GM12878 (cell line): ENCODE measurements around the gene ARL4C. TPM values are rescaled to one million over a fixed set of nuclear protein-coding genes. Genes with fewer than 3 reads are reported as not detected.
A peak's percentile ranks its signal among the peaks of the same experiment; 100 is the strongest.

Source experiments
- ATAC-seq: fragments of 200-7000 bp; cut with Tn5 transposase; 3 replicates; pipeline ENCODE4 v1.9.1; 2020; ENCODE audit warnings: mild to moderate bottlenecking, moderate library complexity
- BruUV-seq: library from RNA; stranded (reverse); fragments of 400-500 nt; replicated peaks from 2 replicates; lab custom pipeline; 2021; lab: Mats Ljungman, UMichigan
- CTCF ChIA-PET: fragments of 300-600 bp; sonication (Branson Sonifier 250); formaldehyde crosslinking; extraction: SDS; loops from one replicate; lab custom pipeline; 2021; ENCODE audit warnings: inconsistent platforms; lab: Yijun Ruan, JAX
- POLR2A ChIA-PET: fragments of 350-600 bp; formaldehyde crosslinking; extraction: SDS; loops from one replicate; lab custom pipeline; 2021; ENCODE audit warnings: inconsistent platforms; lab: Charles Lee
- RAD21 ChIA-PET: fragments of 300-600 bp; sonication (Branson Sonifier 250); formaldehyde crosslinking; loops from one replicate; lab custom pipeline; 2023; ENCODE audit warnings: antibody characterized with exemption; ENCODE audit not compliant: unreplicated experiment; lab: Charles Lee
- SMC1A ChIA-PET: fragments of 300-600 bp; sonication (Branson Sonifier 250); formaldehyde crosslinking; loops from one replicate; lab custom pipeline; 2023; ENCODE audit not compliant: unreplicated experiment, uncharacterized antibody; lab: Charles Lee
- DNase-seq: peaks from one replicate; pipeline ENCODE4 v3.0.0-alpha.2; 2011; ENCODE audit warnings: low read depth, low spot score
- FAIRE-seq: peaks from 3 replicates; lab custom pipeline; 2011; peaks lifted over from hg19 to GRCh38; lab: Jason Lieb, UNC
- H2AFZ ChIP-seq: 2 replicates; pipeline ENCODE4 v1.6.0; 2011; ENCODE audit warnings: low read depth, low read length, control low read depth; ENCODE audit not compliant: control insufficient read depth
- H3K27ac ChIP-seq: 2 replicates; pipeline ENCODE4 v1.5.1; 2011; ENCODE audit warnings: control low read depth; ENCODE audit not compliant: control insufficient read depth, insufficient read depth
- H3K27me3 ChIP-seq, 2 experiments: replicated peaks in 1 of 2; 2 replicates each; pipeline versions ENCODE4 v1.6.0 to v1.6.1; 2011; ENCODE audit warnings: low read length in 1 of 2; ENCODE audit not compliant: control insufficient read depth in 2 of 2, insufficient read depth in 2 of 2
- H3K36me3 ChIP-seq, 2 experiments: 2 replicates each; pipeline ENCODE4 v1.5.1; 2011; ENCODE audit warnings: low read length in 1 of 2; ENCODE audit not compliant: control insufficient read depth in 2 of 2, insufficient read depth in 2 of 2
- H3K4me1 ChIP-seq: 2 replicates; pipeline ENCODE4 v1.6.1; 2011; ENCODE audit warnings: mild to moderate bottlenecking, low read length, moderate library complexity, mixed read lengths; ENCODE audit not compliant: control insufficient read depth, insufficient read depth
- H3K4me2 ChIP-seq: 2 replicates; pipeline ENCODE4 v1.6.0; 2011; ENCODE audit warnings: control low read depth; ENCODE audit not compliant: control insufficient read depth, insufficient read depth
- H3K4me3 ChIP-seq: fragments of 200-600 bp; sonication (generic); 2 replicates; pipeline ENCODE4 v1.5.1; 2016
- H3K79me2 ChIP-seq: 2 replicates; pipeline ENCODE4 v1.6.0; 2011; ENCODE audit warnings: low read length; ENCODE audit not compliant: control insufficient read depth, insufficient read depth
- H3K9ac ChIP-seq: 2 replicates; pipeline ENCODE4 v1.8.0; 2011; ENCODE audit warnings: low read length, control low read depth, mixed read lengths; ENCODE audit not compliant: control insufficient read depth, insufficient read depth
- H3K9me3 ChIP-seq: replicated peaks from 3 replicates; pipeline ENCODE4 v1.5.1; 2011; ENCODE audit warnings: mild to moderate bottlenecking, low read length; ENCODE audit not compliant: control insufficient read depth, insufficient read depth
- H4K20me1 ChIP-seq: 2 replicates; pipeline ENCODE4 v1.6.0; 2011; ENCODE audit not compliant: control insufficient read depth, insufficient read depth
- DPF2 ChIP-seq: fragments of 450-650 bp; IDR thresholded peaks from 2 replicates; pipeline ENCODE4 v1.6.1; 2017; ENCODE audit warnings: mild to moderate bottlenecking
- JUND ChIP-seq: IDR thresholded peaks from 2 replicates; pipeline ENCODE4 v1.6.1; 2012; ENCODE audit warnings: low read depth, mild to moderate bottlenecking, low read length, improper control_type of control experiment, moderate library complexity
- POU2F2 ChIP-seq: IDR thresholded peaks from 3 replicates; pipeline ENCODE4 v1.6.1; 2011; ENCODE audit warnings: low read depth, mild to moderate bottlenecking, low read length, borderline replicate concordance
- RELB ChIP-seq: fragments of 450-650 bp; IDR thresholded peaks from 2 replicates; pipeline ENCODE4 v1.6.1; 2017; ENCODE audit warnings: low read depth, mild to moderate bottlenecking, moderate library complexity
- REST ChIP-seq: IDR thresholded peaks from 2 replicates; pipeline ENCODE4 v1.6.1; 2012; ENCODE audit warnings: mild to moderate bottlenecking, low read depth, low read length
- SMAD1 ChIP-seq: fragments of 450-650 bp; IDR thresholded peaks from 2 replicates; pipeline ENCODE4 v1.6.1; 2018; ENCODE audit warnings: mild to moderate bottlenecking, low read depth; ENCODE audit not compliant: partially characterized antibody
- SP1 ChIP-seq: IDR thresholded peaks from one replicate; pipeline ENCODE4 v1.6.1; 2011; ENCODE audit warnings: low read depth, low read length
- SPI1 ChIP-seq: IDR thresholded peaks from 2 replicates; pipeline ENCODE4 v1.6.1; 2011; ENCODE audit warnings: low read depth, mild to moderate bottlenecking, low read length, moderate library complexity, borderline replicate concordance; ENCODE audit not compliant: insufficient read depth
- ZBTB11 ChIP-seq: fragments of 450-650 bp; formaldehyde crosslinking; IDR thresholded peaks from 2 replicates; pipeline ENCODE4 v1.5.0; 2022; ENCODE audit warnings: mild to moderate bottlenecking, missing genetic modification characterization
- ZNF274 ChIP-seq: IDR thresholded peaks from one replicate; pipeline ENCODE4 v1.8.0; 2011; ENCODE audit not compliant: insufficient read length, insufficient read depth
- WGBS: methylation state at CpG from one replicate; pipeline ENCODE4 v1.1.6; 2016; ENCODE audit warnings: low lambda C conversion rate; ENCODE audit not compliant: insufficient replicate concordance, insufficient coverage; ENCODE audit errors: missing lambda C conversion rate; 5-methylcytosine and 5-hydroxymethylcytosine counted together
- in situ Hi-C: fragments of 300-500 bp; cut with MboI; formaldehyde crosslinking; loops from 9 replicates; pipeline ENCODE4 v1.14.3; 2018; ENCODE audit warnings: mixed read lengths
- intact Hi-C: fragments of 100-400 bp; cut with micrococcal nuclease; formaldehyde crosslinking; loops from one replicate; pipeline ENCODE4 v1.14.2; 2022; ENCODE audit not compliant: unreplicated experiment
- polyA plus RNA-seq, 11 experiments: library from polyadenylated mRNA; depleted of rRNA in 4 of 11; unstranded in 6 of 11; stranded (reverse) in 5 of 11; fragments of >200 nt; fragmentation: Nextera tagmentation in 4 of 11; fragmentation: Illumina TruSeq in 1 of 11; extraction: Ambion mirVana in 4 of 11; extraction: Trizol in 1 of 11; gene quantifications; 1 replicate in 1 of 11; 2 replicates in 10 of 11; pipeline versions ENCODE4 v1.2.1 to v1.2.3, GENCODE V29; 2011 to 2016; ENCODE audit warnings: inconsistent platforms in 2 of 11, missing spikeins in 2 of 11, low read depth in 1 of 11
- total RNA-seq, 4 experiments: library from RNA; depleted of rRNA in 3 of 4; stranded (reverse); fragments of >200 nt in 3 of 4; fragmentation: Illumina TruSeq in 1 of 4; extraction: Trizol in 1 of 4; gene quantifications; 2 replicates each; pipeline versions ENCODE4 v1.2.1 to v1.2.3, GENCODE V29; 2013 to 2021

Gene ARL4C
- total and polyA plus RNA-seq, 10 of the 15 experiments (the other 5 are each of a cell fraction or from before 2014, with no cell fraction given), result 0.03 to 0.72 (median 0.06) TPM; not detected in 4

- DNase-seq, result peak; percentile 51
- H3K27ac ChIP-seq, result no peak overlapping the region
- RAD21 ChIA-PET, result interaction anchor here (1.4 kb wide), 1 partner anchor 20 kb away, joined by 4 read pairs; no protein-coding TSS in a partner anchor
- POLR2A ChIA-PET, result no interaction called here
- in situ Hi-C loops (loop anchor here (5.0 kb wide), 1 partner anchor 182 kb away; no protein-coding TSS in a partner anchor), intact Hi-C loops (loop anchor here (2.0 kb wide), 1 partner anchor 42 kb away; no protein-coding TSS in a partner anchor)
- FAIRE-seq, result no peak
- 4% methylated on average over 8 of the region's 8 CpGs for WGBS
- H3K4me3 ChIP-seq, result no peak overlapping the region
- H3K4me1 ChIP-seq, result peaks cover 16% of the 10 kb centered on the region
- peak; percentile 77 for ATAC-seq
- H4K20me1 ChIP-seq, result no peaks in the 10 kb centered on the region
- CTCF ChIA-PET, result no interaction called here
- H3K9ac ChIP-seq, result no peak overlapping the region
- no TSS peak for BruUV-seq
- no peaks in the 10 kb centered on the region for H3K9me3 ChIP-seq
- no peak overlapping the region for H2AFZ ChIP-seq
- H3K27me3 ChIP-seq, result no peaks in the 10 kb centered on the region
- SMC1A ChIA-PET, result no interaction called here
- TF ChIP-seq SP1 (peak; percentile 7), ZBTB11 (no peak), SMAD1 (no peak), JUND (no peak), RELB (no peak), REST (no peak), POU2F2 (peak; percentile 16; the same call in 1 of the 3 replicates), SPI1 (peak; percentile 40; the same call in 1 of the 2 replicates), ZNF274 (no peak), DPF2 (0 out of 2 replicates have a peak, but pooled peaks have one; percentile 17)
- H3K79me2 ChIP-seq, result no peaks in the 10 kb centered on the region
- no peaks in the 10 kb centered on the region for H3K36me3 ChIP-seq
- peak overlapping the region; percentile 19 for H3K4me2 ChIP-seq
Measured at GRCh38 chr2:234488913-234489451, 7.9 kb downstream of the ARL4C start.
